Mucosa of descending colon (tissue), 3 donors: ENCODE measurements around the gene KCNAB2. TPM values are rescaled to one million over a fixed set of nuclear protein-coding genes. Genes with fewer than 3 reads are reported as not detected.

ENCODE experiments used
- ATAC-seq: fragments of 200-7000 bp; cut with Tn5 transposase; one replicate; pipeline ENCODE4 v1.9.1; 2020; ENCODE audit warnings: mild to moderate bottlenecking, moderate library complexity
- DNase-seq, 3 donors: peaks; one replicate each; pipeline ENCODE4 v3.0.0-alpha.2; 2020
- H3K36me3 ChIP-seq: fragments of 200-600 bp; one replicate; pipeline ENCODE4 v1.8.0; 2021; ENCODE audit warnings: low read depth, mild to moderate bottlenecking
- H3K4me1 ChIP-seq: fragments of 200-600 bp; one replicate; pipeline ENCODE4 v1.8.0; 2021; ENCODE audit warnings: low read depth, mild to moderate bottlenecking
- H3K4me3 ChIP-seq: fragments of 200-600 bp; one replicate; pipeline ENCODE4 v1.8.0; 2021; ENCODE audit warnings: mild to moderate bottlenecking
- H3K9me3 ChIP-seq: fragments of 200-600 bp; one replicate; pipeline ENCODE4 v1.8.0; 2021; ENCODE audit warnings: mild to moderate bottlenecking
- CTCF ChIP-seq: fragments of 200-600 bp; IDR thresholded peaks from one replicate; pipeline ENCODE4 v1.8.0; 2022; ENCODE audit warnings: antibody characterized with exemption, mild to moderate bottlenecking
- intact Hi-C, 2 donors: fragments of 100-400 bp; cut with DNase I in 1 of 2; cut with micrococcal nuclease in 1 of 2; formaldehyde crosslinking; loops; one replicate each; pipeline versions ENCODE4 v1.11.0 to v1.11.1; 2022; cut with DNase I, micrococcal nuclease
- total RNA-seq, 3 donors: library from RNA; stranded (reverse); fragmentation: NEBNext Ultra II Directional in 2 of 3; extraction: Animal tissue kit (Norgen Biotek cat#: 25700) in 2 of 3; gene quantifications; one replicate each; pipeline versions ENCODE4 v1.2.1 to v1.2.4, GENCODE V29; 2021 to 2023
- donor health status: DM: no; HTN: no; CAD: no; lungs with moderate emphysema.
- donor health status: DM: no; HTN: no; CAD: no.
- donor health status: DM: no; HTN: yes; CAD: no.

Gene KCNAB2
- total RNA-seq, 3 donors from 2014 or later = 6.9 to 15.7 (median 11.8) TPM

GRCh38 chr1:6019166-6019845 lies 26.4 kb upstream of the KCNAB2 start:
- H3K4me1 ChIP-seq = no peaks in the 10 kb centered on the region
- no peak for DNase-seq
- ATAC-seq = no peak
- no peaks in the 10 kb centered on the region for H3K9me3 ChIP-seq
- H3K4me3 ChIP-seq = no peak overlapping the region
- no peaks in the 10 kb centered on the region for H3K36me3 ChIP-seq
- TF ChIP-seq CTCF = no peak
- intact Hi-C loops = no loop called here

GRCh38 chr1:6022193-6022592 lies 23.5 kb upstream of the KCNAB2 start:
- peaks cover 12% of the 10 kb centered on the region for H3K4me1 ChIP-seq
- no peak for DNase-seq
- no peak for ATAC-seq
- no peaks in the 10 kb centered on the region for H3K9me3 ChIP-seq
- no peak for TF ChIP-seq CTCF
- H3K36me3 ChIP-seq = no peaks in the 10 kb centered on the region
- intact Hi-C loops = no loop called here
- H3K4me3 ChIP-seq = no peak overlapping the region

- TF ChIP-seq CTCF = no peak
- no peak for DNase-seq
- Histone ChIP-seq H3K4me3 (no peak overlapping the region), H3K36me3 (no peaks in the 10 kb centered on the region), H3K4me1 (peaks cover 12% of the 10 kb centered on the region), H3K9me3 (no peaks in the 10 kb centered on the region)
- intact Hi-C loops = no loop called here
- no peak for ATAC-seq
Observed at GRCh38 chr1:6023346-6023745, 22.3 kb upstream of the KCNAB2 start.

GRCh38 chr1:6024376-6024775 lies 21.3 kb upstream of the KCNAB2 start:
- intact Hi-C loops = no loop called here
- DNase-seq = no peak
- H3K4me3 ChIP-seq = no peak overlapping the region

GRCh38 chr1:6025269-6026094 lies 20.2 kb upstream of the KCNAB2 start:
- H3K9me3 ChIP-seq = no peaks in the 10 kb centered on the region
- H3K4me1 ChIP-seq = peaks cover 12% of the 10 kb centered on the region
- TF ChIP-seq CTCF = no peak
- no peak overlapping the region for H3K4me3 ChIP-seq
- DNase-seq = no peak
- intact Hi-C loops = no loop called here
- ATAC-seq = peak; percentile 9
- H3K36me3 ChIP-seq = no peaks in the 10 kb centered on the region

More at GRCh38 chr1:6024376-6024775, 21.3 kb upstream of the KCNAB2 start:
- ATAC-seq = no peak
- Histone ChIP-seq H3K36me3 (no peaks in the 10 kb centered on the region), H3K4me1 (peaks cover 12% of the 10 kb centered on the region), H3K9me3 (no peaks in the 10 kb centered on the region)
- no peak for TF ChIP-seq CTCF
